ENCODE results near the gene TMEM258. TPM values are rescaled to one million over a fixed set of nuclear protein-coding genes. Genes with fewer than 3 reads are reported as not detected.

Gene TMEM258
- total RNA-seq, 1 donor from 2014 or later: 117 TPM

DNA sequence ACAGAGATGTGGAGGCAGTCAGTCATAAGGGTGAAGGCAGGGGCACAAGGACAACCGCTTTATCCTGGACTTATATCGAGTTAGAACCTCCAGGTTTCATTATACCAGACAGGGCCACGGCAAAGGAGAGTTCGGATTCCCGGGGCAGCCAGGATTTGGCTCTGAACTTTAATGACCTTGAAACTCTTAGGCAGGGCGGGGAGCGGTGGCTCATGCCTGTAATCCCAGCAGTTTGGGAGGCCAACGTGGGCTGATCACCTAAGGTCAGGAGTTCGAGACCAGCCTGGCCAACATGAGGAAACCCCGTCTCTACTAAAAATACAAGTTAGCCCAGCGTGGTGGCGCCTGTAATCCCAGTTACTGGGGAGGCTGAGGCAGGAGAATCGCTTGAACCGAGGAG is 41.0 kb downstream of the TMEM258 start:
- intact Hi-C loops (cut with micrococcal nuclease): no loop called here
- Histone ChIP-seq H3K4me3 (no peak overlapping the region), H3K27me3 (ENCODE audit: low read depth) (peaks cover 28% of the 10 kb centered on the region), H3K4me1 (peaks cover 16% of the 10 kb centered on the region), H3K27ac (replicated peaks) (no peak overlapping the region), H3K9me3 (replicated peaks) (no peaks in the 10 kb centered on the region), H3K36me3 (no peaks in the 10 kb centered on the region)
- TF ChIP-seq, protein P1, sequence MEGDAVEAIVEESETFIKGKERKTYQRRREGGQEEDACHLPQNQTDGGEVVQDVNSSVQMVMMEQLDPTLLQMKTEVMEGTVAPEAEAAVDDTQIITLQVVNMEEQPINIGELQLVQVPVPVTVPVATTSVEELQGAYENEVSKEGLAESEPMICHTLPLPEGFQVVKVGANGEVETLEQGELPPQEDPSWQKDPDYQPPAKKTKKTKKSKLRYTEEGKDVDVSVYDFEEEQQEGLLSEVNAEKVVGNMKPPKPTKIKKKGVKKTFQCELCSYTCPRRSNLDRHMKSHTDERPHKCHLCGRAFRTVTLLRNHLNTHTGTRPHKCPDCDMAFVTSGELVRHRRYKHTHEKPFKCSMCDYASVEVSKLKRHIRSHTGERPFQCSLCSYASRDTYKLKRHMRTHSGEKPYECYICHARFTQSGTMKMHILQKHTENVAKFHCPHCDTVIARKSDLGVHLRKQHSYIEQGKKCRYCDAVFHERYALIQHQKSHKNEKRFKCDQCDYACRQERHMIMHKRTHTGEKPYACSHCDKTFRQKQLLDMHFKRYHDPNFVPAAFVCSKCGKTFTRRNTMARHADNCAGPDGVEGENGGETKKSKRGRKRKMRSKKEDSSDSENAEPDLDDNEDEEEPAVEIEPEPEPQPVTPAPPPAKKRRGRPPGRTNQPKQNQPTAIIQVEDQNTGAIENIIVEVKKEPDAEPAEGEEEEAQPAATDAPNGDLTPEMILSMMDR (IDR thresholded peaks at IDR 0.05; ENCODE audit: borderline replicate concordance): no peak
- no peak for DNase-seq

DNA sequence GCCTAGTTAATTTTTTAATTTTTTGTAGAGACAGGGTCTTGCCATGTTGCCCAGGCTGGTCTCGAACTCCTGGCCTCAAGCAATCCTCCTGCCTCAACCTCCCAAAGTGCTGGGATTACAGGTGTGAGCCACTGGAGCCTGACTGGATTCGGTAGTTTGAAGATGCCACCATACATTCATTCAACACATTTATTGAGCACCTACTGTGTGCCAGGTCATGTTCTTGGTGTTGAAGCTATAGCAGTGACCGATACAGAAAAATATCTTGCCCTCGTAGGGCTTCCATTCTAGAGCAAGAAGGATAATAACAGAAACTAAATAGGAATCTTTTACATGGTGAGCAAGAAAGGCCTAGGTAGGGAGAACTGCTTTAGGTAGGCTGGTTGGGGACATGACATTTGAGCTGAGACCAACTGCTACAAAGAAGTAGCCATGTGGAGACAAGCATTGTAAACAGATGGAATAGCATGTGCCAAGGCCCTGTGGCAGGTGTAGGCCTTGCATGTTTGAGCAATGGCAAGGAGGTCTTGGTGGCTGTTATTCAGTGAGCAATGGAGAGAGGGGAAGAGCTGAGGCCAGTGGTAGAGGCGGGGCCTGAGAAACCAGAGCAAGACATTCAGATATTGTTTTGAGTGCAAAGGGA is 41.6 kb downstream of the TMEM258 start:
- H3K36me3 ChIP-seq: no peaks in the 10 kb centered on the region
- peaks cover 16% of the 10 kb centered on the region for H3K4me1 ChIP-seq
- H3K9me3 ChIP-seq (replicated peaks): no peaks in the 10 kb centered on the region
- intact Hi-C loops (cut with micrococcal nuclease): no loop called here
- DNase-seq: no peak
- TF ChIP-seq, protein P1 (IDR thresholded peaks at IDR 0.05; ENCODE audit: borderline replicate concordance): no peak
- no peak overlapping the region for H3K4me3 ChIP-seq
- H3K27me3 ChIP-seq (ENCODE audit: low read depth): peaks cover 28% of the 10 kb centered on the region
- H3K27ac ChIP-seq (replicated peaks): no peak overlapping the region

DNA sequence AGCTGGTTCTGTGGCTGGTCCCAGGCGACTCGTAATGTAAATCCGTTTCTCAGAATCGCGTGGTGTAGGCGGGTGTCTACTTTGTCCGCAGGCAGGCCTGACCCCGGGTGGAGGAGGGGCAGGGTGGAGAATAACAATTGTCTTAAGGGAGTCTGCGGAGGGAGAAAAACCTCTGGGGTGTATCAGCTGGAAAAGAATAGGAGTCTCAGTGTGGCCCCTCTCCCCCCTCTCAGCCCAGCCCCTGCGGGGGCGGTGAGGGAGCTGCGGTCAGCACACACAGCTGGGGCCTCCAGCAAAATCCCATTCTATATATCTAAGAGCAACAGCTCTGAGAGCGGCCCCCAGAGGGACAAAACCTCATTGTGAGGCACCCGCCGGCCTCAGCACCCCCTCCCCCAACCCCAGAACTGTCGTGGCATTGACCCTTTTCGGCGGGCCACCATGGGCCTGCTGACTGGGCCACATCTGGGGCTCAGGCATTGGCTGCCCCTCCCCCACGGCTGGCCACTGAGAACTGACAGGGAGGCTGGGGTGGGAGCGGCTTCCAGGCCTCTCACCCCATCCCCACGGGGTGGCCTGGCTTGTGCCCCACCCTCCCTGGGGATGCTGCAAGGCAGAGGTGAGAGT is 42.7 kb downstream of the TMEM258 start:
- H3K4me3 ChIP-seq: no peak overlapping the region
- peaks cover 16% of the 10 kb centered on the region for H3K4me1 ChIP-seq
- no peaks in the 10 kb centered on the region for H3K9me3 ChIP-seq (replicated peaks)
- intact Hi-C loops (cut with micrococcal nuclease): no loop called here
- TF ChIP-seq, protein P1 (IDR thresholded peaks at IDR 0.05; ENCODE audit: borderline replicate concordance): no peak
- DNase-seq: no peak
- peaks cover 28% of the 10 kb centered on the region for H3K27me3 ChIP-seq (ENCODE audit: low read depth)
- H3K36me3 ChIP-seq: no peaks in the 10 kb centered on the region
- H3K27ac ChIP-seq (replicated peaks): no peak overlapping the region

DNA sequence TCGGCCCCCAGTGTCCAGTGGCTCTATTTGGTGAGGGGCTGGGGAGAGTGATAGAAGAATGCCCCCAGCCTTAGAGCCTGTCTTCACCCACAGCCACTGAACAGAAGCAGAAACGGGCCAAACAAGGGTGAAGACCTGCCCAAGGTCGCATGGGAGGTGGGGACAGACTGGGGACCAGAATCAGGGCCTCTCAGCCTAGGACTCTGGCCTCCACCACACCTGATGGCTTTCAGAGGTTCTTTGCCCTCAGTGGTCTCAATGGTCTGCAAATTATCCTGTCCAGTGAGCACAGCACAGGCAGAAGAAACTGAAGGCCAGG is 44.5 kb downstream of the TMEM258 start:
- H3K9me3 ChIP-seq (replicated peaks): no peaks in the 10 kb centered on the region
- intact Hi-C loops (cut with micrococcal nuclease): no loop called here
- no peak for DNase-seq
- H3K27me3 ChIP-seq (ENCODE audit: low read depth): peaks cover 27% of the 10 kb centered on the region
- peaks cover 15% of the 10 kb centered on the region for H3K4me1 ChIP-seq
- H3K4me3 ChIP-seq: no peak overlapping the region
- H3K36me3 ChIP-seq: peaks cover 4% of the 10 kb centered on the region
- no peak overlapping the region for H3K27ac ChIP-seq (replicated peaks)
- TF ChIP-seq, protein P1 (IDR thresholded peaks at IDR 0.05; ENCODE audit: borderline replicate concordance): peak; percentile 8

DNA sequence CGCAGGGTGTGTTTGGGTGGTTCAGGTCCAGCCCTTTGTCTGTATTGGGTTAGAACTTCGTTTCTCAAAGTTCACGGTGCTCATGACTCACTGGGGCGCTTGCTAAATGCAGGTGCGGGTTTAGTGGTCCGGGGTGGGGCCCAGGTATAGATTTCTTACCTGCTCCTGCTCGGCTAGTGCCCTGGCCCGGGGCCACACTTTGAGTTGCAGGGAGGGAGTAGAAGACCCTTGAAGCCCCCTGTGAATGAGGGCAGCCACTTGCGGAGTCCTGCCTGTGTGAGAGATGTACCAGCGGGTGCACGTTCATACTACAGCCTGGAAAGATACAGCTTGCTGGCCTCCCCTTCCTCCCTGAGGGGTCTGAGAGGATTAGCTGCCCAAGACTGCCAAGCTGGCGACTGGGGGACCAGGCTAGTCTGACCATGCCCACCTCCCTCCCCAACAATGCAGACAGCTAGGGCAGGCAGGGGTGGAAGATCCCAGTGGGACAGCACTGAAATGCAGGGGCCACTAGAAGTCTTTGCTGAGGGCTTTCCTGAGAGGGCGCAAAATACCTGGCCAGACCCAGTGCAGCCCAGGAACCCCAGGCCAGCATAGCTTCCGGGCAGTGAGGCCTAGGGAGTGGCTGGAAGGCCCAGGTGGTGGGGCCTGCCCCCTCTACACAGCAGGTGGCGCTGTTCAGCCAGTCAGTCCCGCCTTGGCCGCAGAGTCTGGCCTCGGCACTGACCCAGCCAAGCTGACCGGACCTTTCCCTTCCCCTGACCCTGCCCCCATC is 45.0 kb downstream of the TMEM258 start:
- DNase-seq: peak; percentile 76
- peaks cover 23% of the 10 kb centered on the region for H3K27me3 ChIP-seq (ENCODE audit: low read depth)
- TF ChIP-seq, protein P1 (IDR thresholded peaks at IDR 0.05; ENCODE audit: borderline replicate concordance): peak; percentile 93
- no peaks in the 10 kb centered on the region for H3K9me3 ChIP-seq (replicated peaks)
- no peak overlapping the region for H3K27ac ChIP-seq (replicated peaks)
- H3K4me1 ChIP-seq: peaks cover 11% of the 10 kb centered on the region
- peaks cover 4% of the 10 kb centered on the region for H3K36me3 ChIP-seq
- no peak overlapping the region for H3K4me3 ChIP-seq
- intact Hi-C loops (cut with micrococcal nuclease): no loop called here

Measured in left ventricle myocardium inferior (tissue), 1 donor.